Endothelial cell of hepatic sinusoid (primary cell): ENCODE measurements around the gene CCNQ.

Experiments
- in situ Hi-C: cut with HindIII; loops from 2 replicates; pipeline ENCODE4 v1.10.0; 2017; ENCODE audit warnings: low sequenced_read_pairs

CCNQ gene

GRCh38 chrX:153544727-153545126 lies 54.2 kb downstream of the CCNQ start:
- in situ Hi-C loops = loop anchor here (5.0 kb wide), 1 partner anchor 38 kb away; no protein-coding TSS in a partner anchor

DNA sequence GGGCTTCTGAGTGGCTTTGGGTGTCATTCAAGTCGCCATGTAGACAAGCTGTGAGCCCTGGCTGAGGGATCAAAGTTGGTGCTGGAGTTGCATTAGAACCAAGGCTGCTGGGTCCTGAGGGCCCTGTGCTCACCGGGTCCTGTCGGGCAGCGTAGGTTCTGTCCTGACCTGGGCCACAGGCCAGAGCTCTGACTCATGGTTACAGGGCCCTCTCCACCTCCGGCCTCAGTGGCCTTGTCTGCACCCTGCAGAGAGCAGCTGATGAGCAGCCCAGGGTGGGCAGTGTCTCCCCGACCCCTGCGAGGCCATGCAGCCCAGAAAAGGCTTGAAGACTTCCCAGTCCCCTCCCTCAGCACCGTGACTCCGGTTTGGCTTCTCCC lies 59.0 kb downstream of the CCNQ start:
- in situ Hi-C loops = loop anchor here (5.0 kb wide), 1 partner anchor 63 kb away; no protein-coding TSS in a partner anchor

- in situ Hi-C loops = loop anchor here (5.0 kb wide), 1 partner anchor 62 kb away; no protein-coding TSS in a partner anchor
Measured at GRCh38 chrX:153539171-153539978, 59.6 kb downstream of the CCNQ start.

GRCh38 chrX:153538424-153538823 lies 60.5 kb downstream of the CCNQ start:
- in situ Hi-C loops = loop anchor here (5.0 kb wide), 1 partner anchor 61 kb away; no protein-coding TSS in a partner anchor
